GM12878 (cell line): Measurements from ENCODE around the gene RLN2. TPM values are rescaled to one million over a fixed set of nuclear protein-coding genes. Genes with fewer than 3 reads are reported as not detected.

ENCODE experiments used
- CHD2 ChIP-seq: IDR thresholded peaks from 2 replicates; pipeline ENCODE4 v1.6.1; 2011; ENCODE audit warnings: low read depth, low read length, improper control_type of control experiment, borderline replicate concordance
- NKRF ChIP-seq: fragments of 450-650 bp; conservative IDR thresholded peaks from 2 replicates; pipeline ENCODE4 v1.6.1; 2017; ENCODE audit warnings: mild to moderate bottlenecking, moderate library complexity
- polyA plus RNA-seq, 11 experiments: library from polyadenylated mRNA; depleted of rRNA in 4 of 11; unstranded in 6 of 11; stranded (reverse) in 5 of 11; fragments of >200 nt; fragmentation: Nextera tagmentation in 4 of 11; fragmentation: Illumina TruSeq in 1 of 11; extraction: Ambion mirVana in 4 of 11; extraction: Trizol in 1 of 11; gene quantifications; 1 replicate in 1 of 11; 2 replicates in 10 of 11; pipeline versions ENCODE4 v1.2.1 to v1.2.3, GENCODE V29; 2011 to 2016; ENCODE audit warnings: inconsistent platforms in 2 of 11, missing spikeins in 2 of 11, low read depth in 1 of 11
- small RNA-seq: library from RNA; depleted of rRNA; stranded (forward); fragments of <200 nt; gene quantifications from one replicate; pipeline ENCODE3, GENCODE V24; 2014
- total RNA-seq, 4 experiments: library from RNA; depleted of rRNA in 3 of 4; stranded (reverse); fragments of >200 nt in 3 of 4; fragmentation: Illumina TruSeq in 1 of 4; extraction: Trizol in 1 of 4; gene quantifications; 2 replicates each; pipeline versions ENCODE4 v1.2.1 to v1.2.3, GENCODE V29; 2013 to 2021

Gene RLN2
- total and polyA plus RNA-seq, 10 of the 15 experiments (the other 5 are each of a cell fraction or from before 2014, with no cell fraction given): 3.3 to 15.7 (median 6.0) TPM

- TF ChIP-seq NKRF (no peak), CHD2 (no peak)
- TF ChIP-seq, all 136 proteins: peak for 3
Measured at GRCh38 chr9:5263351-5264218, 40.9 kb downstream of the RLN2 start (continued).

Small RNAs within 50 kb of the gene (small RNA-seq; reads per million reads assigned to genes)
- not detected for gene HMGN2P31

Other genes with a start within 250 kb of the RLN2 start
- gene INSL6, start 119.1 kb downstream of the RLN2 start, total RNA-seq (2014; rRNA removed): not detected in 2 replicates
- gene INSL6, start 119.1 kb downstream of the RLN2 start, total RNA-seq (2014; rRNA removed; fragmentation: Illumina TruSeq; extraction: Trizol): not detected in 2 replicates
- not detected in 2 replicates for gene INSL6, start 119.1 kb downstream of the RLN2 start, total RNA-seq (2021)
- gene INSL6, start 119.1 kb downstream of the RLN2 start, polyA plus RNA-seq (2011; rRNA removed): not detected in 2 replicates
- not detected in 2 replicates for gene INSL6, start 119.1 kb downstream of the RLN2 start, polyA plus RNA-seq (2014; fragmentation: Illumina TruSeq; extraction: Trizol)
- under 1 TPM in 1 of 2 experiments, not detected in 1; 0.10 TPM for gene INSL6, start 119.1 kb downstream of the RLN2 start, polyA plus RNA-seq (2014; fragmentation: Nextera tagmentation; extraction: Ambion mirVana)
- gene INSL6, start 119.1 kb downstream of the RLN2 start, polyA plus RNA-seq (2014; rRNA removed): not detected in 2 replicates
- gene INSL6, start 119.1 kb downstream of the RLN2 start, polyA plus RNA-seq (2016; fragmentation: Nextera tagmentation; extraction: Ambion mirVana): 1 to 10 TPM in 1 of 2 experiments, under 1 TPM in 1; 0.84 to 1.6 TPM
- not detected in 2 replicates for gene INSL4, start 73.3 kb downstream of the RLN2 start, total RNA-seq (2014; rRNA removed)
- gene INSL4, start 73.3 kb downstream of the RLN2 start, total RNA-seq (2014; rRNA removed; fragmentation: Illumina TruSeq; extraction: Trizol): not detected in 2 replicates
- not detected in 2 replicates for gene INSL4, start 73.3 kb downstream of the RLN2 start, total RNA-seq (2021)
- gene INSL4, start 73.3 kb downstream of the RLN2 start, polyA plus RNA-seq (2011; rRNA removed): not detected in 2 replicates
- 0.03 TPM in 1 of 2 replicates, not detected in the other for gene INSL4, start 73.3 kb downstream of the RLN2 start, polyA plus RNA-seq (2014; fragmentation: Illumina TruSeq; extraction: Trizol)
- gene INSL4, start 73.3 kb downstream of the RLN2 start, polyA plus RNA-seq (2014; fragmentation: Nextera tagmentation; extraction: Ambion mirVana): not detected
- gene INSL4, start 73.3 kb downstream of the RLN2 start, polyA plus RNA-seq (2014; rRNA removed): not detected in 2 replicates
- not detected for gene INSL4, start 73.3 kb downstream of the RLN2 start, polyA plus RNA-seq (2016; fragmentation: Nextera tagmentation; extraction: Ambion mirVana)
- gene RLN1, start 35.2 kb upstream of the RLN2 start, total RNA-seq (2014; rRNA removed): 1.1 and 2.0 TPM in 2 replicates
- 1.5 and 1.6 TPM in 2 replicates for gene RLN1, start 35.2 kb upstream of the RLN2 start, total RNA-seq (2014; rRNA removed; fragmentation: Illumina TruSeq; extraction: Trizol)
- gene RLN1, start 35.2 kb upstream of the RLN2 start, total RNA-seq (2021): 0.80 and 0.90 TPM in 2 replicates
- 1.6 and 2.4 TPM in 2 replicates for gene RLN1, start 35.2 kb upstream of the RLN2 start, polyA plus RNA-seq (2011; rRNA removed)
- gene RLN1, start 35.2 kb upstream of the RLN2 start, polyA plus RNA-seq (2014; fragmentation: Illumina TruSeq; extraction: Trizol): 0.82 and 1.6 TPM in 2 replicates
- 1 to 10 TPM; 2.7 to 2.8 TPM for gene RLN1, start 35.2 kb upstream of the RLN2 start, polyA plus RNA-seq (2014; fragmentation: Nextera tagmentation; extraction: Ambion mirVana)
- 0.71 and 1.7 TPM in 2 replicates for gene RLN1, start 35.2 kb upstream of the RLN2 start, polyA plus RNA-seq (2014; rRNA removed)
- gene RLN1, start 35.2 kb upstream of the RLN2 start, polyA plus RNA-seq (2016; fragmentation: Nextera tagmentation; extraction: Ambion mirVana): 1 to 10 TPM; 2.4 TPM
- gene PLGRKT, start 133.2 kb upstream of the RLN2 start, total RNA-seq (2014; rRNA removed): 25.2 and 28.2 TPM in 2 replicates
- gene PLGRKT, start 133.2 kb upstream of the RLN2 start, total RNA-seq (2014; rRNA removed; fragmentation: Illumina TruSeq; extraction: Trizol): 42.0 and 45.9 TPM in 2 replicates
- 29.0 and 34.2 TPM in 2 replicates for gene PLGRKT, start 133.2 kb upstream of the RLN2 start, total RNA-seq (2021)
- 34.8 and 53.5 TPM in 2 replicates for gene PLGRKT, start 133.2 kb upstream of the RLN2 start, polyA plus RNA-seq (2011; rRNA removed)
- gene PLGRKT, start 133.2 kb upstream of the RLN2 start, polyA plus RNA-seq (2014; fragmentation: Illumina TruSeq; extraction: Trizol): 28.0 and 32.8 TPM in 2 replicates
- gene PLGRKT, start 133.2 kb upstream of the RLN2 start, polyA plus RNA-seq (2014; fragmentation: Nextera tagmentation; extraction: Ambion mirVana): 10 to 100 TPM; 62.2 to 64.4 TPM
- gene PLGRKT, start 133.2 kb upstream of the RLN2 start, polyA plus RNA-seq (2014; rRNA removed): 23.0 and 27.8 TPM in 2 replicates
- 10 to 100 TPM; 65.4 to 72.3 TPM for gene PLGRKT, start 133.2 kb upstream of the RLN2 start, polyA plus RNA-seq (2016; fragmentation: Nextera tagmentation; extraction: Ambion mirVana)
- 27.6 and 36.9 TPM in 2 replicates for gene CD274, start 145.8 kb upstream of the RLN2 start, total RNA-seq (2014; rRNA removed)
- 28.4 and 32.0 TPM in 2 replicates for gene CD274, start 145.8 kb upstream of the RLN2 start, total RNA-seq (2014; rRNA removed; fragmentation: Illumina TruSeq; extraction: Trizol)
- 23.5 and 26.6 TPM in 2 replicates for gene CD274, start 145.8 kb upstream of the RLN2 start, total RNA-seq (2021)
- 128 and 134 TPM in 2 replicates for gene CD274, start 145.8 kb upstream of the RLN2 start, polyA plus RNA-seq (2011; rRNA removed)
- gene CD274, start 145.8 kb upstream of the RLN2 start, polyA plus RNA-seq (2014; fragmentation: Illumina TruSeq; extraction: Trizol): 34.3 and 37.7 TPM in 2 replicates
- gene CD274, start 145.8 kb upstream of the RLN2 start, polyA plus RNA-seq (2014; fragmentation: Nextera tagmentation; extraction: Ambion mirVana): 10 to 100 TPM in 1 of 2 experiments, 1 to 10 TPM in 1; 9.4 to 12.2 TPM
- gene CD274, start 145.8 kb upstream of the RLN2 start, polyA plus RNA-seq (2014; rRNA removed): 24.6 and 25.6 TPM in 2 replicates
- gene CD274, start 145.8 kb upstream of the RLN2 start, polyA plus RNA-seq (2016; fragmentation: Nextera tagmentation; extraction: Ambion mirVana): 10 to 100 TPM; 16.1 to 16.4 TPM
- 3.4 and 4.0 TPM in 2 replicates for gene PDCD1LG2, start 205.8 kb upstream of the RLN2 start, total RNA-seq (2014; rRNA removed)
- gene PDCD1LG2, start 205.8 kb upstream of the RLN2 start, total RNA-seq (2014; rRNA removed; fragmentation: Illumina TruSeq; extraction: Trizol): 3.2 and 3.9 TPM in 2 replicates
- 1.9 and 2.4 TPM in 2 replicates for gene PDCD1LG2, start 205.8 kb upstream of the RLN2 start, total RNA-seq (2021)
- 37.3 and 46.0 TPM in 2 replicates for gene PDCD1LG2, start 205.8 kb upstream of the RLN2 start, polyA plus RNA-seq (2011; rRNA removed)
- gene PDCD1LG2, start 205.8 kb upstream of the RLN2 start, polyA plus RNA-seq (2014; fragmentation: Illumina TruSeq; extraction: Trizol): 2.9 and 3.3 TPM in 2 replicates
- 1 to 10 TPM; 1.5 to 2.5 TPM for gene PDCD1LG2, start 205.8 kb upstream of the RLN2 start, polyA plus RNA-seq (2014; fragmentation: Nextera tagmentation; extraction: Ambion mirVana)
- 1.8 and 2.0 TPM in 2 replicates for gene PDCD1LG2, start 205.8 kb upstream of the RLN2 start, polyA plus RNA-seq (2014; rRNA removed)
- 1 to 10 TPM; 3.0 to 4.1 TPM for gene PDCD1LG2, start 205.8 kb upstream of the RLN2 start, polyA plus RNA-seq (2016; fragmentation: Nextera tagmentation; extraction: Ambion mirVana)